Mucosa of stomach (tissue), 1 donor: ENCODE data around the gene SNX15.
A peak's percentile ranks its signal among the peaks of the same experiment; 100 is the strongest.

Source experiments
- H3K27me3 ChIP-seq: one replicate; pipeline ENCODE4 v1.7.0; 2013; ENCODE audit warnings: mild to moderate bottlenecking, low read length; ENCODE audit not compliant: control insufficient read depth, insufficient read depth
- H3K36me3 ChIP-seq: one replicate; pipeline ENCODE4 v1.7.0; 2013; ENCODE audit warnings: low read length; ENCODE audit not compliant: control insufficient read depth, insufficient read depth
- H3K4me1 ChIP-seq: one replicate; pipeline ENCODE4 v1.7.0; 2013; ENCODE audit warnings: mild to moderate bottlenecking, low read length; ENCODE audit not compliant: control insufficient read depth, insufficient read depth
- H3K4me3 ChIP-seq: one replicate; pipeline ENCODE4 v1.7.0; 2013; ENCODE audit warnings: low read length
- H3K9ac ChIP-seq: one replicate; pipeline ENCODE4 v1.7.0; 2013; ENCODE audit warnings: mild to moderate bottlenecking, low read length, moderate library complexity
- H3K9me3 ChIP-seq: one replicate; pipeline ENCODE4 v1.7.0; 2013; ENCODE audit warnings: mild to moderate bottlenecking, low read length, moderate library complexity; ENCODE audit not compliant: control insufficient read depth
- donor health status: Pancreatic carcinoma.

SNX15 gene

DNA sequence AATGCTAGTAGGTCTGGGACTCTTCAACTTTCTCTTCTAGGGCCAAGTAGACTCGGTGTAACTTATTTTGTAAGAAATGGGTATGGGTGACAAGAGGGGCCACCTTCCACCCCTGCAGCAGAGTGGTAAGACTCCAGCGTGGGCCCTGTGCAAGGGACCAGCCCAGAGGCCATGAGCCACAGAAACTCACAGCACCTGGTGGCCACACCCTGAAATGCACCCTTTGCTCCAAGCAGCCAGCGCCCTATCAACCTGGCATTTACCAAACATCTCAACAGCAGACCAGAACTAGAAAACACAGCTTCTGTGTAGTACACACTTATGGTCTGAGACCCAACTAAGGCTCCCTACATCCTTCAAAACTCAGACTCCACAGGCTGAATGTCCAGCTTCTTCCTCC is 50.9 kb downstream of the SNX15 start:
- Histone ChIP-seq H3K9me3 (no peaks in the 10 kb centered on the region), H3K4me3 (no peak overlapping the region), H3K4me1 (peaks cover 8% of the 10 kb centered on the region), H3K27me3 (no peaks in the 10 kb centered on the region), H3K36me3 (no peaks in the 10 kb centered on the region), H3K9ac (peak overlapping the region; percentile 48)

DNA sequence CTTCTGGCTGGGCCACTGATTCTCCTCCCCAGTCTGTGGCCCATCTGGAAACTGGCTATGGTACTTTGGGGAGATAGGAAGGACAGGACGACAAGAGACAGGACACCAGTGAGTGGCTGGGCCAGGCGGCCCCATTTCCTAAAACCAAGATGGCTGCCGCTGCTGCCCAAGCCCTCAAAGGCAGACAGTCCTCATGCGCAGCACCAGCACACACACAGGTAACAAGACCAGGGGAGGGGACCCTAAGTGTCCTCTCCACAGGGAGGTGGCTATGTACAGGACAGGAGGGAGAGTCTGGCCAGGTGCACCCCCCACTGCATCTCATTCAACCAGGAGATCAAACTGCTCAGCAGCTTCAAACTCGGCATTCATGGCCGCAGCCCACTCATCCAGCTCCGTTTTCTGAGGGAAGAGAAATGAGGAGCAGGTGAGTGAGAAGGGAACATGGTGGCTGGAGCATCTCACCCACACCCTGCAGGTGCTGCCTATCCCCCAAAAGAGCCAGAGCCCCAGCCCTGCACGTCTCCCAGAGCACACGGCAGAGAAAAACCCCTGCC is 51.6 kb downstream of the SNX15 start:
- Histone ChIP-seq H3K9me3 (no peaks in the 10 kb centered on the region), H3K4me3 (no peak overlapping the region), H3K36me3 (no peaks in the 10 kb centered on the region), H3K27me3 (no peaks in the 10 kb centered on the region), H3K4me1 (peaks cover 15% of the 10 kb centered on the region), H3K9ac (peak overlapping the region; percentile 48)

DNA sequence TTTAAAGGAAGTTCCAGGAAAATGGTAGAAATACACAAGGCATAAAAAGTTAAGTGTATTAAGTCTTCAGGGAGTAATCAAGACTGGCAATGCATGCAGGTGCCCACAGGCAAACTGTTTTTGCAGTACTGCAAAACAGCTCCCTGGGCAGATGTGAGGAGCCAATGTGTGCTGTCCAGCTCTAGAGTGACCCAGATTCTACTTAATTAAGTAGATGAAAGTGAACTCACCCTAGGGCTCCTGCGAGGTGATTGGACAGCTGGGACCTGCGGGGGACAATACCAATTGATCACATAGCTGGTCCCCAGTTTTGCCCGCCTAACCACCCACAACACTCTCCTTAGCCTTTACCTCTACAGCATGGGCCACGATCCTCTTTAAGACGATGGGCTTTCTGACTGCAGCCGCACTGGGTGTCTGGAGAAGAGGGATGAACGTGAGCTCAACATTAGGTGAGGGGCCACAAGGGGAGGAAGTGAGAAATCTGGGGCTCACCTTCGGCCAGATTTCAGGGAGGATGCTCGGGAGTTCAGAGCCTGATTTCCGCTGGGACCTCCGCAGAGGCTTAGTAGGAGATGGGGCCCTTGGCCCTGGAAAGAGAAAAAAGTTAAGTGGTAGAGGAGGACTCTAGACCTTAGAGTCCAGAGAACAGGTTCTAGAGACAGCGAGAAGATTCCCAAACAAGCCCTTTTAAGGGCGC is 56.0 kb downstream of the SNX15 start:
- H3K27me3 ChIP-seq, result no peaks in the 10 kb centered on the region
- peaks cover 25% of the 10 kb centered on the region for H3K4me1 ChIP-seq
- peak overlapping the region; percentile 88 for H3K9ac ChIP-seq
- no peaks in the 10 kb centered on the region for H3K36me3 ChIP-seq
- no peaks in the 10 kb centered on the region for H3K9me3 ChIP-seq
- H3K4me3 ChIP-seq, result peak overlapping the region; percentile 49

DNA sequence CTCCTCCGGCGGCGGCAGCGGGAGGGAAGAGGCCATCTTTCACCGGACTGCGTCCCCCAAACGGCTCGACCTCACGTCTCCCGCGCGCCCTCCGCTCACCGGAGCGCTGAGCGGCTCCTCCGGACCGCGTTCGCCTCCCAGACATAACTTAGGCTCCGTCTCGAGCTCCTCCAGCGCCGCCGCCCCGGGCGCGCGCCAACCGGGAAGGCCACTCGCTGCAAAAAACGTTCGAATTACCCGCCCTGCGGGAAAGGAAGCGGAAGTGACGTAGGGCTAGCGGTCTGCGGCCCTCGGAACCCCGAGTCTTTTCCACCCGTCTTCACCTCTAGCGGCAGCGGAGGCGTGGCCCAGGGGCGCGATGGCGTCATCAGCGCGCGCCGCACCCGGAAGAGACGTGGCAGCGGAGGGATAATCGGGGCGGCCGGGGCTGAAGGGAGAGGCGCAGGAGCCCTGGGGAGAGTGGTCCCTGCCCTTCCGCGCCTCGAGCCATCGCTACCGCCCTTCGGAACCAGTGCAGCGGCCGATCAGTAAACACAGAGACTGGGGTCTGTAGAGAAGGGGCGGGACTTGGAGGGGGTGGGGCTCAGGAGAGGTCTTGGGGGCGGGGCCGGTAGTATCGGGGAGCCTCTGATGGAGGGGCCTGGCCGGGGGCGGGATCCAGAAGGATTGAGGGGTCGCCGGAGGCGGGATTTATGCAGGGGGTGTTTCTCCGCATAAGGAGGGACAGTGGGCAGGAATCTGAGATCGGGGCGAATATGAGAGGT is 56.8 kb downstream of the SNX15 start, which contains the start of the genes CDCA5 and ZFPL1:
CDCA5 (minus strand) TSS at position 207 of the 764 bp plus-strand sequence; CDS start at position 145, 62 bp downstream.
ZFPL1 (plus strand) TSS at position 389 of the 764 bp plus-strand sequence. CDS start 477 bp downstream, outside the sequence.
- H3K36me3 ChIP-seq, result no peaks in the 10 kb centered on the region
- peak within 1 kb of the TSS; percentile 85 for H3K4me3 ChIP-seq
- H3K9ac ChIP-seq, result peak within 1 kb of the TSS; percentile 88
- no peaks in the 10 kb centered on the region for H3K27me3 ChIP-seq
- H3K4me1 ChIP-seq, result peaks cover 18% of the 10 kb centered on the region
- H3K9me3 ChIP-seq, result no peaks in the 10 kb centered on the region

DNA sequence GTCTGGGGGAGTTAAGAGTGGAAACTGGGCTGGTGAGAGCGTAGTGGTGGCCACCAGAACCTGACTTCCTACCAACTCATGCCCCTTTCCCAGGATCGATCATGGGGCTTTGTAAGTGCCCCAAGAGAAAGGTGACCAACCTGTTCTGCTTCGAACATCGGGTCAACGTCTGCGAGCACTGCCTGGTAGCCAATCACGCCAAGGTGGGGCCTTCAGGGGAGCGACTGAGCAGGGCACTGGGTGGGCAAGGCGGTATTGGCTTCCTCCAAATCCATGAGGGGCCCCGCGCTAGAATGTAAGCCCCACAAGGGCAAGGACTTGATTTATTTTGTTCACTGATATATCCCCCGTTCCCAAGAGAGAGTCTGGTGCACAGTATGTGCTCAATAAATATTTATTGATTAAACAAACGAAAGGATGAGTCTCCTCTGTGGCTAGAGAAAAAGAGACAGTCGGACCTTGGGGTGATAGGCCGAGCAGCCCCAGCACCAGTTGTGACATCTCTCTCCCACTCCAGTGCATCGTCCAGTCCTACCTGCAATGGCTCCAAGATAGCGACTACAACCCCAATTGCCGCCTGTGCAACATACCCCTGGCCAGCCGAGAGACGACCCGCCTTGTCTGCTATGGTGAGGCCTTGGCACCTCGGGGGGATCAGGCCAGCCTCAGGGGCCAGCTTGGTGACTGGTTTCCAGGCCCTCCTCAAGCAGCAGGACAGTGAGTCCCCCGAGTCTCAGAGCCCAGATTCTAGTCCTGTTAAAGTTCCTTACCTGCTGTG is 57.5 kb downstream of the SNX15 start:
- Histone ChIP-seq H3K9ac (peak overlapping the region; percentile 88), H3K36me3 (no peaks in the 10 kb centered on the region), H3K27me3 (no peaks in the 10 kb centered on the region), H3K4me3 (peak overlapping the region; percentile 85), H3K9me3 (no peaks in the 10 kb centered on the region), H3K4me1 (peaks cover 18% of the 10 kb centered on the region)

DNA sequence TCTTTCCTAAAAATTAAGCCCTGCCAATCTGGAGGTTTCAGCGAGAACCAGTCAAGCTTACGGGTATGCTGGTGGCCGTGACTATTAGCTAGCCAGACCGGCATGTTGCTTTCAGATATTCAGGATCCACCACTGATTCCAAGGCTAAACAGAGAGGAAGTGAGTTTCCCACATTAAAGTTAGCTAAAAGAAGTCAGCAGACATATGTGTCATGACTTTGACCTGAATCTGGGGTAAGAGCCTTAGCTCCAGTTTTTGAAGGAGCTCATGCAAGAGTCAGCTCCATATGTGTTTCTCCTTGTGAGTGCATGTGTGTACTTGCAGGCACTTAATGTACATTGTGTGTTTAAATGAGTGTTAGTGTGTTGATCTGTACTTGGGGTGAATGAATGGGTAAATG is 58.2 kb downstream of the SNX15 start:
- Histone ChIP-seq H3K27me3 (no peaks in the 10 kb centered on the region), H3K4me1 (peaks cover 18% of the 10 kb centered on the region), H3K9ac (no peak overlapping the region), H3K4me3 (no peak overlapping the region), H3K9me3 (no peaks in the 10 kb centered on the region), H3K36me3 (no peaks in the 10 kb centered on the region)

DNA sequence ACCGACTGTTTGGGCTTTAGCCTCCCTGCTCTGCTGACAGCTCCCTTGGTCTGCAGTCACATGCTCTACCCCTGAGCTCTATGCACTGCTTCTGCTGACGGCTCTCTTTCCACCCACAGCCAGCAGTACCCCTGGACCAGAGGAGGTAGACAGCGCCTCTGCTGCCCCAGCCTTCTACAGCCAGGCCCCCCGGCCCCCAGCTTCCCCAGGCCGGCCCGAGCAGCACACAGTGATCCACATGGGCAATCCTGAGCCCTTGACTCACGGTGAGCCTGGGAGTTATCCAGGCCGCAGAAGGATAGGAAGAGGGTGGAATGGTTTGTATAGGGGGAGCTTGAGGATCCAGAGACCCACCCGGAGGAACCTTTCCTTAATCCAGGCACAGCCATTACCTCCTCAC is 59.6 kb downstream of the SNX15 start:
- no peaks in the 10 kb centered on the region for H3K27me3 ChIP-seq
- peaks cover 18% of the 10 kb centered on the region for H3K4me1 ChIP-seq
- H3K9ac ChIP-seq, result no peak overlapping the region
- no peak overlapping the region for H3K4me3 ChIP-seq
- no peaks in the 10 kb centered on the region for H3K36me3 ChIP-seq
- H3K9me3 ChIP-seq, result no peaks in the 10 kb centered on the region

DNA sequence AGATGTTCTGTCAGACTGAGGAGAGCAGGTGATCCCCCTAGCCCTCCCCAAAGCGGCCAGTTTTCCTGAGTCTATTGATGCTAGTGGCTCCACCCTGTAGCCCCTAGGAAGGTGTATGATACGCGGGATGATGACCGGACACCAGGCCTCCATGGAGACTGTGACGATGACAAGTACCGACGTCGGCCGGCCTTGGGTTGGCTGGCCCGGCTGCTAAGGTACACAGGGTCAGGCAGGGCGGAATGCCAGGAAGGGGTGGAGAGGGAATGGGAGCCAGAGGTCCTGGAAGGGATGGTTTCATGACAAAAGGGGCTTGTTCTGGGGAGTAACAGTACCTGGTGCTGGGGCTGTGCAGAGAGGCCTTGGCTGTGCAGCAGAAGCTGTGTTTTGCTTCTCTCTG is 60.0 kb downstream of the SNX15 start:
- Histone ChIP-seq H3K4me3 (no peak overlapping the region), H3K36me3 (no peaks in the 10 kb centered on the region), H3K9ac (no peak overlapping the region), H3K9me3 (no peaks in the 10 kb centered on the region), H3K4me1 (peaks cover 18% of the 10 kb centered on the region), H3K27me3 (no peaks in the 10 kb centered on the region)

DNA sequence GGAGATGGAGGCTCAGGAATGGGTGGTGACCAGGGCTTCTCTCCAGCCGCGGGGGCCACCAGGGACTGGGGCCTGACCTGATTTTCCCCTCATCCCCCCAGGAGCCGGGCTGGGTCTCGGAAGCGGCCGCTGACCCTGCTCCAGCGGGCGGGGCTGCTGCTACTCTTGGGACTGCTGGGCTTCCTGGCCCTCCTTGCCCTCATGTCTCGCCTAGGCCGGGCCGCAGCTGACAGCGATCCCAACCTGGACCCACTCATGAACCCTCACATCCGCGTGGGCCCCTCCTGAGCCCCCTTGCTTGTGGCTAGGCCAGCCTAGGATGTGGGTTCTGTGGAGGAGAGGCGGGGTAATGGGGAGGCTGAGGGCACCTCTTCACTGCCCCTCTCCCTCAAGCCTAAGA is 60.6 kb downstream of the SNX15 start:
- no peaks in the 10 kb centered on the region for H3K36me3 ChIP-seq
- H3K4me1 ChIP-seq, result peaks cover 18% of the 10 kb centered on the region
- no peaks in the 10 kb centered on the region for H3K27me3 ChIP-seq

DNA sequence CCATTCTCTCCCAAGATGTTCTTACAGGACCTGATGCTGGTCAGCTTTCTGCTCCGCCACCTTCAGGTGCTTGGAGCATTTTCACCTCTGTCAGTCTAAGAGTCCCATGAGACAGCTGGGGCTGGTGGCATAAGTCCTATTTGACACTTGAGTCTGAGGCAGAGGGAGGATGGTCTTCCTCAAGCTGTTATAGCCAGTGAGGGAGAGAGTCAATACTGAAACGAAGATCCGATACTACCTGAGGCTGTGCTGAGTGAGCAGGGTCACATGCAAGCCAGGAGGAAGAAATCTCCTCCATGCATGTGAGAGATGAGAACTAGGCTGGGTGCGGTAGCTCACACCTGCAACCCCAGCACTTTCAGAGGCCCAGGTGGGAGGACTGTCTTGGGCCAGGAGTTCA is 62.4 kb downstream of the SNX15 start:
- Histone ChIP-seq H3K4me1 (peaks cover 8% of the 10 kb centered on the region), H3K9ac (no peak overlapping the region), H3K4me3 (no peak overlapping the region), H3K27me3 (no peaks in the 10 kb centered on the region), H3K36me3 (no peaks in the 10 kb centered on the region), H3K9me3 (no peaks in the 10 kb centered on the region)

More for the DNA sequence above, 60.6 kb downstream of the SNX15 start:
- Histone ChIP-seq H3K4me3 (no peak overlapping the region), H3K9ac (no peak overlapping the region), H3K9me3 (no peaks in the 10 kb centered on the region)
